SK-N-SH (cell line): Measurements from ENCODE around the gene HHEX. TPM values are rescaled to one million over a fixed set of nuclear protein-coding genes. Genes with fewer than 3 reads are reported as not detected.

Experiments used
- CTCF ChIA-PET: fragments of 300-600, 350-600 bp; formaldehyde crosslinking; extraction: SDS; loops from one replicate; lab custom pipeline; 2021; lab: Yijun Ruan, JAX
- POLR2A ChIA-PET: fragments of 350-600 bp; sonication (Branson Sonifier 250); formaldehyde crosslinking; extraction: SDS; loops from one replicate; lab custom pipeline; 2020; ENCODE audit warnings: antibody characterized with exemption, inconsistent platforms; lab: Yijun Ruan, JAX
- DNase-seq: peaks from one replicate; pipeline ENCODE4 v3.0.0; 2012
- H2AFZ ChIP-seq: fragments of 200-600 bp; sonication (generic); 2 replicates; pipeline ENCODE4 v1.8.1; 2016; ENCODE audit warnings: antibody characterized with exemption, mild to moderate bottlenecking, low read depth
- H3F3A ChIP-seq: fragments of 200-600 bp; sonication (generic); replicated peaks from 2 replicates; pipeline ENCODE3; 2016; ENCODE audit warnings: antibody characterized with exemption, mild to moderate bottlenecking; ENCODE audit not compliant: insufficient read depth
- H3K27ac ChIP-seq, 2 experiments: fragments of 200-500 bp in 1 of 2; fragments of 200-600 bp in 1 of 2; sonication (Bioruptor generic) in 1 of 2; sonication (generic), shearing (Covaris generic) in 1 of 2; 2 replicates each; pipeline versions ENCODE4 v1.5.1 to v1.6.1; 2014 to 2016; ENCODE audit warnings: low read depth in 2 of 2, inconsistent platforms in 1 of 2, low read length in 1 of 2, mild to moderate bottlenecking in 1 of 2, mixed read lengths in 1 of 2
- H3K27me3 ChIP-seq: fragments of 200-600 bp; sonication (generic), shearing (Covaris generic); 2 replicates; pipeline ENCODE4 v1.6.1; 2016; ENCODE audit warnings: mixed run types; ENCODE audit not compliant: insufficient read depth
- H3K36me3 ChIP-seq, 2 experiments: fragments of 200-500 bp in 1 of 2; fragments of 200-600 bp in 1 of 2; sonication (Bioruptor generic) in 1 of 2; sonication (generic) in 1 of 2; replicated peaks in 1 of 2; 2 replicates each; pipeline versions ENCODE3 to v1.5.1; 2014 to 2016; ENCODE audit warnings: low read length in 1 of 2, mild to moderate bottlenecking in 1 of 2; ENCODE audit not compliant: insufficient read depth in 2 of 2, control insufficient read depth in 1 of 2
- H3K4me1 ChIP-seq, 2 experiments: fragments of 200-500 bp in 1 of 2; fragments of 200-600 bp in 1 of 2; sonication (Bioruptor generic) in 1 of 2; sonication (generic), shearing (Covaris generic) in 1 of 2; 2 replicates each; pipeline versions ENCODE4 v1.5.1 to v1.6.1; 2014 to 2016; ENCODE audit warnings: low read depth in 1 of 2, low read length in 1 of 2, mixed run types in 1 of 2; ENCODE audit not compliant: insufficient read depth in 2 of 2, control insufficient read depth in 1 of 2
- H3K4me2 ChIP-seq: fragments of 200-600 bp; sonication (generic), shearing (Covaris generic); 2 replicates; pipeline ENCODE4 v1.6.1; 2017; ENCODE audit warnings: mixed run types
- H3K4me3 ChIP-seq, 2 experiments: fragments of 200-500 bp in 1 of 2; fragments of 200-600 bp in 1 of 2; sonication (Bioruptor generic) in 1 of 2; sonication (generic), shearing (Covaris generic) in 1 of 2; 2 replicates each; pipeline versions ENCODE4 v1.5.1 to v1.8.1; 2014 to 2016; ENCODE audit warnings: low read depth in 2 of 2, inconsistent platforms in 1 of 2, low read length in 1 of 2, mild to moderate bottlenecking in 1 of 2, mixed read lengths in 1 of 2, moderate library complexity in 1 of 2
- H3K79me2 ChIP-seq: fragments of 200-600 bp; sonication (generic); 2 replicates; pipeline ENCODE4 v1.8.1; 2017; ENCODE audit warnings: mild to moderate bottlenecking; ENCODE audit not compliant: insufficient read depth
- H3K9ac ChIP-seq: fragments of 200-600 bp; sonication (generic); 2 replicates; pipeline ENCODE4 v1.6.1; 2017; ENCODE audit warnings: mixed run types
- H3K9me2 ChIP-seq: fragments of 200-600 bp; sonication (generic); 2 replicates; pipeline ENCODE4 v1.6.1; 2017; ENCODE audit warnings: mixed run types
- H3K9me3 ChIP-seq: fragments of 200-600 bp; sonication (generic); 2 replicates; pipeline ENCODE4 v1.6.1; 2017; ENCODE audit warnings: mixed run types, mild to moderate bottlenecking, moderate library complexity
- H4K20me1 ChIP-seq: fragments of 200-600 bp; sonication (generic); 2 replicates; pipeline ENCODE4 v1.6.1; 2017; ENCODE audit warnings: mild to moderate bottlenecking, mixed run types; ENCODE audit not compliant: insufficient read depth
- CHD2 ChIP-seq: fragments of 150-350 bp; IDR thresholded peaks from 2 replicates; pipeline ENCODE4 v1.6.1; 2018; ENCODE audit warnings: low read length; ENCODE audit not compliant: partially characterized antibody
- ELF1 ChIP-seq: IDR thresholded peaks from 2 replicates; pipeline ENCODE4 v1.4.0; 2012
- EZH2phosphoT487 ChIP-seq: fragments of 200-600 bp; sonication (generic); IDR thresholded peaks from 2 replicates; pipeline ENCODE4 v1.6.1; 2017; ENCODE audit warnings: low read depth, mixed run types, mild to moderate bottlenecking, antibody characterized with exemption, moderate library complexity, borderline replicate concordance
- FOXM1 ChIP-seq: IDR thresholded peaks from 2 replicates; pipeline ENCODE4 v1.4.0; 2012; ENCODE audit warnings: low read depth, mild to moderate bottlenecking
- GABPA ChIP-seq: IDR thresholded peaks from 2 replicates; pipeline ENCODE4 v1.4.0; 2012; ENCODE audit warnings: low read depth, mild to moderate bottlenecking
- MEF2A ChIP-seq: IDR thresholded peaks from 2 replicates; pipeline ENCODE4 v1.4.0; 2012; ENCODE audit warnings: low read depth, borderline replicate concordance
- MXI1 ChIP-seq: IDR thresholded peaks from 2 replicates; pipeline ENCODE4 v1.6.1; 2012; ENCODE audit warnings: mild to moderate bottlenecking, low read depth, low read length, improper control_type of control experiment
- NRF1 ChIP-seq: IDR thresholded peaks from 2 replicates; pipeline ENCODE4 v1.6.1; 2012; ENCODE audit warnings: low read depth, mild to moderate bottlenecking, low read length
- RAD21 ChIP-seq: IDR thresholded peaks from 2 replicates; pipeline ENCODE4 v1.6.1; 2012; ENCODE audit warnings: mild to moderate bottlenecking, low read length
- RFX5 ChIP-seq: IDR thresholded peaks from 2 replicates; pipeline ENCODE4 v1.6.1; 2012; ENCODE audit warnings: mild to moderate bottlenecking, improper control_type of control experiment, low read length
- SIN3A ChIP-seq: IDR thresholded peaks from 2 replicates; pipeline ENCODE4 v1.6.1; 2012; ENCODE audit warnings: low read depth, mild to moderate bottlenecking, low read length, moderate library complexity, borderline replicate concordance
- SMC3 ChIP-seq: IDR thresholded peaks from 2 replicates; pipeline ENCODE4 v1.6.1; 2012; ENCODE audit warnings: low read depth, low read length, improper control_type of control experiment
- TAF1 ChIP-seq: IDR thresholded peaks from 2 replicates; pipeline ENCODE4 v1.6.1; 2012; ENCODE audit warnings: low read depth, mild to moderate bottlenecking, low read length, moderate library complexity, borderline replicate concordance
- TCF12 ChIP-seq: IDR thresholded peaks from 2 replicates; pipeline ENCODE4 v1.4.0; 2012
- YY1 ChIP-seq: IDR thresholded peaks from 2 replicates; pipeline ENCODE4 v1.4.0; 2012; ENCODE audit warnings: low read depth, mild to moderate bottlenecking
- WGBS: methylation state at CpG from one replicate; pipeline ENCODE4 v1.1.6; 2017; ENCODE audit warnings: low lambda C conversion rate; 5-methylcytosine and 5-hydroxymethylcytosine counted together
- polyA plus RNA-seq, 3 experiments: library from polyadenylated mRNA; depleted of rRNA; stranded (reverse); fragments of >200 nt; gene quantifications; 2 replicates each; pipeline ENCODE4 v1.2.3, GENCODE V29; 2012
- TF ChIP-seq, protein P1 (sequence below): IDR thresholded peaks from 2 replicates; pipeline ENCODE4 v1.4.0; 2012; ENCODE audit warnings: low read depth, borderline replicate concordance

Gene HHEX
- polyA plus RNA-seq, 1 of the 3 experiments (the other 2 are of a cell fraction), result 1.1 TPM

DNA sequence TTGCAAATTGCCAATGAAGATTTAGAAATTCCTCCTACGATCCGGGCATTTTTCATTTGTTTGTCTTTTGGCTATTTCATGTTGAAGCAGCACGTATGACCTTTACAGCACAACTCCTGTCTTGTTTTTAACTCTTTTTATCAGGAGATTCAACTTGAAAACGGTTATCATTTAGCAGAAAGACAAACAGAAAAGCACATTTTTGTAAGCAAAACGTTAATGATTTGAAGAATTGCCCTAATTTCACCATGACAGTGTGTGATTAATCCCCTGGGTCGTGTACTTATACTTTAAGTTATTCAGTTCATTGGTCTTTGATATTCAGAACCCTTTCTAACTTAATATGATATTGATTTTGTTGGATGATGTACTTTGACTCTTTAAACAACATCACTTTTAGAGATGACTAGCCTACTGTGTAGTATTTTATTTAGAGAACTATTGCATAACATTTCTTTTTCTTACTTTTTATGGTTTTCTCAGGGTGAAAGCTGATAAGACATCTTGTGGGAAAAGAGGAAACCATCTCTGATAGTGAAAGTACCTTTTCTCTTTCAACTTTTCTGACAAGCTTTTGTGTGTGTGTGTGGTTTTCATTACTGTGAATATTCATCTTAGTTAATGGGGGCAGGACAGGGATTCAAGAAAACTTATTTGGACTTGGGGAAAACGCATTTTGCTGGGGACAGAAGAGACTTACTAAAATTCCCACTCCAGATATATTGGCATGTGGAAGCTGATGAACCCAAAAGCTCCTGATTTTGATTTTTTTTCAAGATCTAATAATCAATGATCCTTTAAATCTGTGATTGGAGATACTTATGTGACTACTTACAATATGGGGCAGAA is 8.1 kb downstream of the HHEX start:
- TF ChIP-seq ELF1 (no peak), YY1 (no peak), RFX5 (no peak), TCF12 (no peak), SIN3A (no peak), MXI1 (no peak), FOXM1 (no peak), RAD21 (no peak), NRF1 (no peak), EZH2phosphoT487 (no peak), GABPA (no peak), MEF2A (no peak), CHD2 (no peak), SMC3 (no peak), TAF1 (no peak)
- TF ChIP-seq, protein P1, sequence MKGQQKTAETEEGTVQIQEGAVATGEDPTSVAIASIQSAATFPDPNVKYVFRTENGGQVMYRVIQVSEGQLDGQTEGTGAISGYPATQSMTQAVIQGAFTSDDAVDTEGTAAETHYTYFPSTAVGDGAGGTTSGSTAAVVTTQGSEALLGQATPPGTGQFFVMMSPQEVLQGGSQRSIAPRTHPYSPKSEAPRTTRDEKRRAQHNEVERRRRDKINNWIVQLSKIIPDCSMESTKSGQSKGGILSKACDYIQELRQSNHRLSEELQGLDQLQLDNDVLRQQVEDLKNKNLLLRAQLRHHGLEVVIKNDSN, result no peak
- Histone ChIP-seq H3K9me2 (no peaks in the 10 kb centered on the region), H3K27me3 (no peaks in the 10 kb centered on the region), H3K27ac (no peak overlapping the region), H3K79me2 (no peaks in the 10 kb centered on the region), H3K9me3 (no peaks in the 10 kb centered on the region), H3K4me2 (no peak overlapping the region), H3K4me3 (no peak overlapping the region), H4K20me1 (no peaks in the 10 kb centered on the region), H3K36me3 (no peaks in the 10 kb centered on the region), H2AFZ (no peak overlapping the region), H3F3A (peaks cover 8% of the 10 kb centered on the region), H3K9ac (no peak overlapping the region), H3K4me1 (peaks cover 3 to 9% of the 10 kb centered on the region in 2 experiments; a peak in 2 of 4 replicates)
- 82% methylated on average over 7 of the region's 7 CpGs for WGBS
- DNase-seq, result no peak
- ChIA-PET POLR2A (no interaction called here), CTCF (no interaction called here)

DNA sequence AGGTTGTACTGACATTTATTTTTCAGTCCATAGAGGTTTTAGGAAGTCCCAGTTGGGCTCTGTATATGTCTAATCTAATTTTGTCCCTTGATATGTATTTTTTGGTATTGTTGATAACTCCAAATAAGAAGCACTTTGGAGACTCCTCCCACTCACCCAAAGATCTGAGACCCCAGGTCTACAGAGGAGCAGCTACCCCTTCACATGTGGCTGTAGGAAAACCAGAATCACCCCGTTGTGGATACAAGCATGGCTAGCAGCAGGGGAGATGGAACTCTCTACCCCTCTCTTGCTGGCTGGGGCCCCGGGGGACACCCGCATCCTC is 9.4 kb downstream of the HHEX start:
- Histone ChIP-seq H3K4me1 (peaks cover 0 to 9% of the 10 kb centered on the region in 2 experiments; a peak in 2 of 4 replicates), H3F3A (peaks cover 6% of the 10 kb centered on the region), H3K27me3 (no peaks in the 10 kb centered on the region), H3K27ac (no peak overlapping the region; a peak in 1 of 4 replicates), H3K4me2 (peak overlapping the region; percentile 78; the same call in 1 of the 2 replicates), H3K36me3 (no peaks in the 10 kb centered on the region), H4K20me1 (no peaks in the 10 kb centered on the region), H2AFZ (peak overlapping the region; percentile 86), H3K9ac (no peak overlapping the region), H3K4me3 (peak overlapping the region in 1 of 2 experiments; percentile 36; a peak in 2 of 4 replicates), H3K79me2 (no peaks in the 10 kb centered on the region), H3K9me2 (no peaks in the 10 kb centered on the region), H3K9me3 (no peaks in the 10 kb centered on the region)
- WGBS, result 57% methylated on average over 3 of the region's 3 CpGs
- CTCF ChIA-PET, result no interaction called here
- TF ChIP-seq EZH2phosphoT487 (no peak), RFX5 (no peak), TAF1 (no peak)
- DNase-seq, result no peak
- POLR2A ChIA-PET, result no interaction called here
